GM12891 (cell line): ENCODE results near the gene PRELID1.

Experiments
- PAX5 ChIP-seq: IDR thresholded peaks from 2 replicates; pipeline ENCODE4 v1.6.1; 2011; ENCODE audit warnings: low read length, moderate library complexity, mild to moderate bottlenecking; ENCODE audit not compliant: insufficient read depth, severe bottlenecking
- POLR2A ChIP-seq: IDR thresholded peaks from 2 replicates; pipeline ENCODE4 v1.6.1; 2011; ENCODE audit warnings: low read depth, low read length, control low read depth
- POLR2AphosphoS5 ChIP-seq: IDR thresholded peaks from 2 replicates; pipeline ENCODE4 v1.6.1; 2011; ENCODE audit warnings: low read depth, low read length, control low read depth
- TAF1 ChIP-seq: IDR thresholded peaks from 2 replicates; pipeline ENCODE4 v1.6.1; 2011; ENCODE audit warnings: low read depth, low read length, control low read depth

- TF ChIP-seq POLR2AphosphoS5 (no peak), POLR2A (no peak), TAF1 (no peak), PAX5 (no peak)
Measured at GRCh38 chr5:177269232-177269895, 34.2 kb upstream of the PRELID1 start.
